ENCODE data around the gene ZNF740. TPM values are rescaled to one million over a fixed set of nuclear protein-coding genes. Genes with fewer than 3 reads are reported as not detected.

The ZNF740 gene
- total and polyA plus RNA-seq, 7 donors, result 3.3 to 22.8 (median 15.7) TPM

- H3K4me3 ChIP-seq, result no peak overlapping the region
- no peaks in the 10 kb centered on the region for H3K4me1 ChIP-seq
- H3K9me3 ChIP-seq, result no peaks in the 10 kb centered on the region
- no peak for ATAC-seq
- 81 to 95% (median 83%) methylated on average over 4 of the region's 4 CpGs for WGBS, 3 donors
- intact Hi-C loops (cut with DNase I), result no loop called here
- no peak for DNase-seq
- TF ChIP-seq CTCF (IDR thresholded peaks at IDR 0.05), result no peak
- no peaks in the 10 kb centered on the region for H3K27me3 ChIP-seq (ENCODE audit: insufficient read depth in 3 of 3, low read length in 2 of 3)
- H3K27ac ChIP-seq, result no peak overlapping the region
- H3K36me3 ChIP-seq (ENCODE audit: insufficient read depth in 1 of 2, low read depth in 1 of 2), result peaks cover 0 to 39% of the 10 kb centered on the region in 2 donors
These were observed 30.3 kb downstream of the ZNF740 start for GRCh38 chr12:53210843-53211242.

GRCh38 chr12:53211476-53212381, 31.2 kb downstream of the ZNF740 start:
- Histone ChIP-seq H3K4me1 (no peaks in the 10 kb centered on the region), H3K9me3 (no peaks in the 10 kb centered on the region), H3K27ac (no peak overlapping the region), H3K4me3 (no peak overlapping the region), H3K36me3 (ENCODE audit: insufficient read depth in 1 of 2, low read depth in 1 of 2) (peaks cover 0 to 39% of the 10 kb centered on the region in 2 donors), H3K27me3 (ENCODE audit: insufficient read depth in 3 of 3, low read length in 2 of 3) (no peaks in the 10 kb centered on the region)
- ATAC-seq (no peak), DNase-seq (no peak)
- peak; percentile 8 for TF ChIP-seq CTCF (IDR thresholded peaks at IDR 0.05)
- intact Hi-C loops (cut with DNase I), result loop anchor here in 1 of 2 donors (2.0 kb wide), 1 partner anchor 75 kb away; no protein-coding TSS in a partner anchor
- 83 to 90% (median 88%) methylated on average over 13 of the region's 13 CpGs for WGBS, 3 donors

- no peaks in the 10 kb centered on the region for H3K9me3 ChIP-seq
- intact Hi-C loops (cut with DNase I), result loop anchor here (1.0 to 2.0 kb wide), 3 partner anchors 38 to 74 kb away; no protein-coding TSS in a partner anchor
- H3K4me3 ChIP-seq, result no peak overlapping the region
- 47 to 60% (median 53%) methylated on average over 12 of the region's 12 CpGs for WGBS, 3 donors
- no peak overlapping the region for H3K27ac ChIP-seq
- TF ChIP-seq CTCF (IDR thresholded peaks at IDR 0.05), result no peak
- peaks cover 9% of the 10 kb centered on the region for H3K4me1 ChIP-seq
- no peaks in the 10 kb centered on the region for H3K27me3 ChIP-seq (ENCODE audit: insufficient read depth in 3 of 3, low read length in 2 of 3)
- ATAC-seq (peak in 1 of 4 donors; percentile 2), DNase-seq (no peak)
- H3K36me3 ChIP-seq (ENCODE audit: insufficient read depth in 1 of 2, low read depth in 1 of 2), result peaks cover 0 to 39% of the 10 kb centered on the region in 2 donors
These were observed 32.4 kb downstream of the ZNF740 start for GRCh38 chr12:53212931-53213330.

GRCh38 chr12:53213348-53213747, 32.8 kb downstream of the ZNF740 start:
- Histone ChIP-seq H3K4me1 (peaks cover 13% of the 10 kb centered on the region), H3K4me3 (no peak overlapping the region), H3K27me3 (ENCODE audit: insufficient read depth in 3 of 3, low read length in 2 of 3) (no peaks in the 10 kb centered on the region), H3K9me3 (no peaks in the 10 kb centered on the region), H3K36me3 (ENCODE audit: insufficient read depth in 1 of 2, low read depth in 1 of 2) (peaks cover 0 to 39% of the 10 kb centered on the region in 2 donors), H3K27ac (no peak overlapping the region)
- intact Hi-C loops (cut with DNase I), result loop anchor here (1.0 to 2.0 kb wide), 3 partner anchors 38 to 74 kb away; no protein-coding TSS in a partner anchor
- peak; percentile 77 to 85 (median 82) for ATAC-seq
- DNase-seq, result peak; percentile 86 to 93
- TF ChIP-seq CTCF (IDR thresholded peaks at IDR 0.05), result peak; percentile 93
- 9 to 12% (median 10%) methylated on average over 14 of the region's 14 CpGs for WGBS, 3 donors
